Liver (tissue), 3 donors: ENCODE data around the gene SEC14L3.

Experiments used
- CTCF ChIP-seq: fragments of 150-350 bp; IDR thresholded peaks from 2 replicates; pipeline ENCODE4 v1.5.1; 2017; ENCODE audit warnings: improper control_type of control experiment, low read depth, low read length; ENCODE audit not compliant: missing input control
- GABPA ChIP-seq, 2 donors: IDR thresholded peaks in 1 of 2; conservative IDR thresholded peaks in 1 of 2; 2 replicates each; pipeline ENCODE4 v1.6.1; 2016; ENCODE audit warnings: antibody characterized with exemption in 2 of 2, mild to moderate bottlenecking in 1 of 2, moderate library complexity in 1 of 2
- RAD21 ChIP-seq, 2 donors: IDR thresholded peaks; 2 replicates each; pipeline ENCODE4 v1.6.1; 2016; ENCODE audit warnings: antibody characterized with exemption in 2 of 2, mild to moderate bottlenecking in 2 of 2
- TAF1 ChIP-seq: conservative IDR thresholded peaks from 2 replicates; pipeline ENCODE4 v1.6.1; 2016; ENCODE audit warnings: antibody characterized with exemption, mild to moderate bottlenecking
- ZBTB33 ChIP-seq: IDR thresholded peaks from 2 replicates; pipeline ENCODE4 v1.6.1; 2016; ENCODE audit warnings: antibody characterized with exemption
- donor health status: healthy.
- donor health status: healthy.

GRCh38 chr22:30432520-30432919, 39.3 kb downstream of the SEC14L3 start:
- TF ChIP-seq CTCF: no peak
- TF ChIP-seq ZBTB33: no peak
- TF ChIP-seq TAF1: no peak
- TF ChIP-seq GABPA (IDR thresholded peaks at IDR 0.05 in 1 of 2, conservative IDR thresholded peaks at IDR 0.05 in 1 of 2): no peak
- peak in 1 of 2 donors; percentile 7 for TF ChIP-seq RAD21 (IDR thresholded peaks at IDR 0.05)
